Activated B cell treated with CpG ODN at 0.5 μM for 24 hours (primary cell): ENCODE measurements around the gene MAPK8. TPM values are rescaled to one million over a fixed set of nuclear protein-coding genes. Genes with fewer than 3 reads are reported as not detected.
A peak's percentile ranks its signal among the peaks of the same experiment; 100 is the strongest.

Experiments
- ATAC-seq: fragments of 200-7000 bp; cut with Tn5 transposase; one replicate; pipeline ENCODE4 v1.10.0; 2021; ENCODE audit warnings: low read depth, mild to moderate bottlenecking, moderate library complexity
- CTCF ChIA-PET: fragments of 350-600 bp; sonication (Branson Sonifier 250); formaldehyde crosslinking; loops from one replicate; lab custom pipeline; 2021; ENCODE audit warnings: antibody characterized with exemption; lab: Charles Lee
- POLR2A ChIA-PET: fragments of 350-600 bp; sonication (Branson Sonifier 250); formaldehyde crosslinking; loops from one replicate; lab custom pipeline; 2021; ENCODE audit warnings: antibody characterized with exemption; lab: Charles Lee
- DNase-seq: peaks from one replicate; pipeline ENCODE4 v3.0.0; 2022
- H3K27ac Mint-ChIP-seq: one replicate; pipeline ENCODE4 v1.8.0; 2020; ENCODE audit warnings: mixed read lengths
- H3K27me3 Mint-ChIP-seq: one replicate; pipeline ENCODE4 v1.8.0; 2021; ENCODE audit warnings: mixed read lengths
- H3K36me3 Mint-ChIP-seq: one replicate; pipeline ENCODE4 v1.8.0; 2021; ENCODE audit warnings: low read depth, mixed read lengths
- H3K4me1 Mint-ChIP-seq: one replicate; pipeline ENCODE4 v1.8.0; 2021; ENCODE audit warnings: mixed read lengths
- H3K4me3 Mint-ChIP-seq: one replicate; pipeline ENCODE4 v1.8.0; 2020; ENCODE audit warnings: mild to moderate bottlenecking, mixed read lengths
- H3K9me3 Mint-ChIP-seq: one replicate; pipeline ENCODE4 v1.8.0; 2020; ENCODE audit warnings: mixed read lengths
- intact Hi-C: fragments of 100-400 bp; cut with micrococcal nuclease; formaldehyde crosslinking; loops from one replicate; pipeline ENCODE4 v1.15.1; 2024
- total RNA-seq: library from RNA; stranded (reverse); gene quantifications from 2 replicates; pipeline ENCODE4 v1.2.3, GENCODE V29; 2022
- TF ChIP-seq, protein P1 (sequence below): fragments of 200-600 bp; IDR thresholded peaks from one replicate; pipeline ENCODE4 v1.8.0; 2022; ENCODE audit warnings: antibody characterized with exemption, mild to moderate bottlenecking

MAPK8 gene
- total RNA-seq, 1 donor from 2014 or later: 25.8 TPM

DNA sequence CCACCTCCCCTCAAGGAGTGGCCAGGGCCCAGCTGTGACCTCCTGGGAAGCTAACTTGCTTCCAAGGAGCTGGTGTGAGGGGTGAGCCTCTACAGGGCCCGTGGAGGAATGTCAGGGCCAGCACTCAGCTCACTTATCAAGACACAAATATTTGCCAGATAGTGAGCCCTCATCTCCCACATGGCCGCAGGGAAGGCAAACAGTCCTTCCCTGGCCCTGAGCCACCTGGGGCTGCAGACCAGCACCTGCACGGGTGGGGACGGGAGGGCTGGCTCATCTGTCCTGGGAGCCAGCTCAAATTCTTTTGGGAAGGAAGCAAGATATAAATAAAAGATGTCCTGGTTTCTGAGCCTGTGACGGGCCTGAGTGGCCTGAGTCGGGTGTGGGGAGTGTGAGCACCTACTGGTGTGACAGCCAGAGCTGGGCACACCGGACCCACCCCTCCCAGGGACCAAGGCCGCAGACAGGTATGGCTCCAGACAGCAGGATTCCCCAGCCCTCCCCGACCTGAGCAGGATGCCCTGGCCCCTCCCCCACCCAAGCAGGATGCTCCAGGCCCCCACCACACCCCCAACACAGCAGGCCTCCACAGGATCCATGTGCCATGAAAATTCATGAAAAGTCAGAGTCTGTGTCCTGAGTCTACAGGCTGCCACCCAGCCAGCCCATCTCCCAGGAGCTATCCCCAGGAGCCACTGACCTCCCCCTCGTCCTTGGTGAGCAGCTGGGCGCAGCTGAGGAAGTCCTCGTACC, 148.0 kb downstream of the MAPK8 start:
- CTCF ChIA-PET: no interaction called here
- DNase-seq: peak; percentile 7
- no peaks in the 10 kb centered on the region for H3K9me3 Mint-ChIP-seq
- ATAC-seq: no peak
- no peaks in the 10 kb centered on the region for H3K27me3 Mint-ChIP-seq
- no peak overlapping the region for H3K27ac Mint-ChIP-seq
- peaks cover 10% of the 10 kb centered on the region for H3K4me1 Mint-ChIP-seq
- POLR2A ChIA-PET: no interaction called here
- H3K4me3 Mint-ChIP-seq: no peak overlapping the region
- H3K36me3 Mint-ChIP-seq: no peaks in the 10 kb centered on the region
- TF ChIP-seq, protein P1, sequence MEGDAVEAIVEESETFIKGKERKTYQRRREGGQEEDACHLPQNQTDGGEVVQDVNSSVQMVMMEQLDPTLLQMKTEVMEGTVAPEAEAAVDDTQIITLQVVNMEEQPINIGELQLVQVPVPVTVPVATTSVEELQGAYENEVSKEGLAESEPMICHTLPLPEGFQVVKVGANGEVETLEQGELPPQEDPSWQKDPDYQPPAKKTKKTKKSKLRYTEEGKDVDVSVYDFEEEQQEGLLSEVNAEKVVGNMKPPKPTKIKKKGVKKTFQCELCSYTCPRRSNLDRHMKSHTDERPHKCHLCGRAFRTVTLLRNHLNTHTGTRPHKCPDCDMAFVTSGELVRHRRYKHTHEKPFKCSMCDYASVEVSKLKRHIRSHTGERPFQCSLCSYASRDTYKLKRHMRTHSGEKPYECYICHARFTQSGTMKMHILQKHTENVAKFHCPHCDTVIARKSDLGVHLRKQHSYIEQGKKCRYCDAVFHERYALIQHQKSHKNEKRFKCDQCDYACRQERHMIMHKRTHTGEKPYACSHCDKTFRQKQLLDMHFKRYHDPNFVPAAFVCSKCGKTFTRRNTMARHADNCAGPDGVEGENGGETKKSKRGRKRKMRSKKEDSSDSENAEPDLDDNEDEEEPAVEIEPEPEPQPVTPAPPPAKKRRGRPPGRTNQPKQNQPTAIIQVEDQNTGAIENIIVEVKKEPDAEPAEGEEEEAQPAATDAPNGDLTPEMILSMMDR: no peak
- intact Hi-C loops: no loop called here

DNA sequence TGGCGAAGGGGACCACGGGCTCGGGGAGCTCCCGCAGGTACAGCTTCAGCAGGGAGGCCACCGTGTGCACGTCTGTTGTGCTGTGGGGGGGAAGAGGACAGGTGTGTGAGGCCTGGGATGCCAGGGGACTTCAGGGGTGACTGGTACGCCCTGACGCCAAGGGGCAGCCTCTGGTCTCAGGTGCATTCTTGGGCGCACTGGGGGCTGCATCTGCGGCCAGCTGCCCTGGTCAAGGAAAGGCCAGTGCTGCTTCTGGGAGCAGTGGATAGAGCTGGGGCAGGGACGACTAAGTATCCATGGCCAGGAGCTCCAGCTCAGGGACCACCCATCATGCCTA, 148.5 kb downstream of the MAPK8 start:
- ChIA-PET POLR2A (no interaction called here), CTCF (no interaction called here)
- Mint-ChIP-seq H3K27ac (no peak overlapping the region), H3K27me3 (no peaks in the 10 kb centered on the region), H3K4me1 (peaks cover 10% of the 10 kb centered on the region), H3K4me3 (no peak overlapping the region), H3K36me3 (no peaks in the 10 kb centered on the region), H3K9me3 (no peaks in the 10 kb centered on the region)
- intact Hi-C loops: no loop called here
- no peak for ATAC-seq
- no peak for DNase-seq
- TF ChIP-seq, protein P1: no peak

DNA sequence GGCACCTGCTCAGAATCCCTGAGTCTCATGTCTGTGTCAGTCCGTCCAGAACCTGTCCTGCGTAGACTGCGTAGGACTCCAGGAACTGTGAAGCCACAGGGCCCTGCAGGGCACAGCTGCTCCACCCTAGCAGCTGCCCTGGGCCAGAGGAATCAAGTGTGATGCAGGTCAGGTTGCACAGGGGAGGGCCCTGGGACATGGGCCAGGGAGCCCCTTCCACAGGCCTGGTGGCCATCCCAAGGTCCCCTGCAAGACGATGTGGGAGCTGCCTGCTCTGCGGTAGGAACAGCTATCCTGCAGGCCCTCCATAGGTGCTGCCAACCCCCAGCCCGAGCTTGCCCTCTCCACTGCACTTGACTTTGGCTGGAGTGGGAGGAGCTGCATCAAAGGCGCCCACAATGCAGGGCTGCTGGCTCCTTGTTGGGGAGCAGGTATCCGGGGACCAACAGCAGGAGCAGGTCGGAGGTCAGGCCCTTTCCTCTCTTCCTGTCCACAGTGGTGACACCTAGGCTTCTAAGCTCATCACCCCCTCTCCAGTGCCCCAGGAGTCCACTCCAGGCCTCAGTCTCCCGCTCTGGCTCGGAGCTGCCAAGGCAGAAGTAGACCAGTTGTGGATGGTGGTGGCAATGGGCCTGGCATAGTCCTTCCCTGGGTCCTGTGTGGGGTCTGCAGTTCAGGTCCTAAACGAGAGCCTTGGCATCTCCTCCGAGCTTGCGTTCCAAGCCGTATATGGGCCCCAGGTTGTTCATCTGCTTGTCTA, 149.1 kb downstream of the MAPK8 start:
- ATAC-seq (no peak), DNase-seq (peak; percentile 10)
- peaks cover 10% of the 10 kb centered on the region for H3K4me1 Mint-ChIP-seq
- CTCF ChIA-PET: no interaction called here
- no peak overlapping the region for H3K4me3 Mint-ChIP-seq
- TF ChIP-seq, protein P1: no peak
- H3K9me3 Mint-ChIP-seq: no peaks in the 10 kb centered on the region
- POLR2A ChIA-PET: no interaction called here
- H3K27ac Mint-ChIP-seq: no peak overlapping the region
- no peaks in the 10 kb centered on the region for H3K36me3 Mint-ChIP-seq
- intact Hi-C loops: no loop called here
- H3K27me3 Mint-ChIP-seq: no peaks in the 10 kb centered on the region

DNA sequence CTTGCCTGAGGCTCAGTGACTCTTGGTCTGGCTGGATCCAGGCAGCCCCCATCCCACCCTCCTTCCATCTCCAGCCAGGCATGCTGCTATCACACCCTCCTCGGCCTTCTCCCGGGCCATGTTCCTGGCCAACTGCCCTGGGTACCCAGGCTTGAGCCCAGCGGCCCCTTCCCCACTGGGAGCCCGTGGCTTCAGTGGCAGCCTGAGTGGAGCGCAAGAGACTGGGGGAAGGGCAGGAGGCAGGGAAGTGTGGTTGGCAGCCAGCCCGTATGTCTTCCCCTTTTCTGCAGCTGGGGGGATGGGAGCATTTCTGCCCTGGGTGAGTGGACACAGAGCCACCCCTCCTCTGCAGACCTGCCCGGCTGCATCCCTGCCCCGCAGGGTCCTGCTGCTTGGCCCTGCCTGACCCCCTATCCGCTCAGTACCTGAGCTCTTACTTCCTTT, 149.9 kb downstream of the MAPK8 start:
- DNase-seq: peak; percentile 15
- Mint-ChIP-seq H3K36me3 (no peaks in the 10 kb centered on the region), H3K27ac (no peak overlapping the region), H3K4me1 (peaks cover 10% of the 10 kb centered on the region), H3K4me3 (no peak overlapping the region), H3K27me3 (no peaks in the 10 kb centered on the region), H3K9me3 (no peaks in the 10 kb centered on the region)
- CTCF ChIA-PET: no interaction called here
- TF ChIP-seq, protein P1: no peak
- ATAC-seq: peak; percentile 37
- POLR2A ChIA-PET: no interaction called here
- intact Hi-C loops: no loop called here
